ENCODE results near the gene KIF1B.

DNA sequence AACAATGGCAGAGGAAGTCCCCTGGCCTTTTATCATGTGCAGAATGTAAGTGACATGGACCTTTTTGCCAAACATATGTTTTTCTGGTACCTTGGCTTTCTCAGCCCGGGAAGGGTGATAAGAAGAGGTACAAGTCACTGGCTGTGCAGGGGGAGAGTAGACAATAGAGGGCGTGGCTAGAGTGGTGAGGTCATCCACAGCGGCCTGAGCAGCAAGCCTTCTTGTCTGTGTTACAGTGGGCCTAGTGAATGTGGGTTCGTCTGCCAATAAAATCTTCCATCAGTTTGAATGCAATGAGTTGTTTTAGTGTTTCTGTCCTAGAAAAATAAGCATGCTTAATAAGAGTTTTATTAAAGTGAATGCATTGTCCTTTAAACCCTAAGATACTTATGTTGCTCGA is 129.4 kb downstream of the KIF1B start:
- TF ChIP-seq, protein P1, sequence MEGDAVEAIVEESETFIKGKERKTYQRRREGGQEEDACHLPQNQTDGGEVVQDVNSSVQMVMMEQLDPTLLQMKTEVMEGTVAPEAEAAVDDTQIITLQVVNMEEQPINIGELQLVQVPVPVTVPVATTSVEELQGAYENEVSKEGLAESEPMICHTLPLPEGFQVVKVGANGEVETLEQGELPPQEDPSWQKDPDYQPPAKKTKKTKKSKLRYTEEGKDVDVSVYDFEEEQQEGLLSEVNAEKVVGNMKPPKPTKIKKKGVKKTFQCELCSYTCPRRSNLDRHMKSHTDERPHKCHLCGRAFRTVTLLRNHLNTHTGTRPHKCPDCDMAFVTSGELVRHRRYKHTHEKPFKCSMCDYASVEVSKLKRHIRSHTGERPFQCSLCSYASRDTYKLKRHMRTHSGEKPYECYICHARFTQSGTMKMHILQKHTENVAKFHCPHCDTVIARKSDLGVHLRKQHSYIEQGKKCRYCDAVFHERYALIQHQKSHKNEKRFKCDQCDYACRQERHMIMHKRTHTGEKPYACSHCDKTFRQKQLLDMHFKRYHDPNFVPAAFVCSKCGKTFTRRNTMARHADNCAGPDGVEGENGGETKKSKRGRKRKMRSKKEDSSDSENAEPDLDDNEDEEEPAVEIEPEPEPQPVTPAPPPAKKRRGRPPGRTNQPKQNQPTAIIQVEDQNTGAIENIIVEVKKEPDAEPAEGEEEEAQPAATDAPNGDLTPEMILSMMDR (IDR thresholded peaks at IDR 0.05) = no peak
- TF ChIP-seq POLR2A (IDR thresholded peaks at IDR 0.05) (no peak), EP300 (IDR thresholded peaks at IDR 0.05) (no peak), POLR2AphosphoS5 (IDR thresholded peaks at IDR 0.05) (no peak)

Measured in sigmoid colon (tissue), 4 donors.